ENCODE data around the gene SENP1. TPM values are rescaled to one million over a fixed set of nuclear protein-coding genes. Genes with fewer than 3 reads are reported as not detected.

Gene SENP1
- polyA plus RNA-seq, 3 donors: 5.2 to 8.0 (median 6.0) TPM

GRCh38 chr12:48123169-48123568, 17.3 kb upstream of the SENP1 start:
- no peak overlapping the region for H2AFZ ChIP-seq (ENCODE audit: insufficient read depth, low read depth, low read length, poor library complexity, severe bottlenecking)
- no peaks in the 10 kb centered on the region for H3K9me3 Mint-ChIP-seq
- H4K20me1 ChIP-seq (ENCODE audit: insufficient read depth, low read length): no peaks in the 10 kb centered on the region
- no peaks in the 10 kb centered on the region for H3K79me2 ChIP-seq (ENCODE audit: insufficient read depth, low read length)
- peaks cover 15% of the 10 kb centered on the region for H3K4me1 Mint-ChIP-seq
- no peak overlapping the region for H3K4me3 Mint-ChIP-seq
- H3K36me3 Mint-ChIP-seq: peaks cover 0 to 9% of the 10 kb centered on the region in 2 donors
- no peak overlapping the region for H3K4me3 ChIP-seq (replicated peaks in 1 of 3; ENCODE audit: low read depth in 2 of 3, low read length in 3 of 3)
- no peak overlapping the region for H3K4me2 ChIP-seq (replicated peaks; ENCODE audit: extremely low read depth, low read length, poor library complexity, severe bottlenecking)
- DNase-seq: no peak
- no peaks in the 10 kb centered on the region for H3K9me3 ChIP-seq (replicated peaks in 1 of 2; ENCODE audit: control insufficient read depth in 1 of 2, insufficient read depth in 1 of 2, low read length in 2 of 2)
- H3K27ac Mint-ChIP-seq: no peak overlapping the region
- peaks cover 13% of the 10 kb centered on the region in 2 donors for H3K4me1 ChIP-seq (ENCODE audit: control insufficient read depth in 1 of 2, insufficient read depth in 2 of 2, low read length in 2 of 2)
- H3K36me3 ChIP-seq (replicated peaks in 1 of 2; ENCODE audit: control insufficient read depth in 1 of 2, insufficient read depth in 2 of 2, low read length in 2 of 2): no peaks in the 10 kb centered on the region
- no CpG with 5 or more reads among the region's 4 CpGs for WGBS (ENCODE audit: insufficient coverage)
- peaks cover 0 to 3% (median 2%) of the 10 kb centered on the region in 3 donors for H3K27me3 Mint-ChIP-seq (ENCODE audit: low read depth in 3 of 3)
- H3K27ac ChIP-seq (ENCODE audit: low read depth in 1 of 2, low read length in 2 of 2): no peak overlapping the region
- H3K27me3 ChIP-seq (ENCODE audit: control insufficient read depth in 2 of 2, insufficient read depth in 2 of 2, low read length in 2 of 2): peaks cover 0 to 2% of the 10 kb centered on the region in 2 donors
- H3K9ac ChIP-seq (ENCODE audit: insufficient read depth, low read length, poor library complexity, severe bottlenecking): no peak overlapping the region
- TF ChIP-seq CTCF (IDR thresholded peaks at IDR 0.05): no peak
- intact Hi-C loops (cut with micrococcal nuclease): no loop called here

GRCh38 chr12:48122065-48122834, 16.4 kb upstream of the SENP1 start:
- Mint-ChIP-seq H3K4me1 (peaks cover 15% of the 10 kb centered on the region), H3K36me3 (peaks cover 0 to 8% of the 10 kb centered on the region in 2 donors), H3K27me3 (ENCODE audit: low read depth in 3 of 3) (peaks cover 2 to 4% (median 3%) of the 10 kb centered on the region in 3 donors), H3K27ac (no peak overlapping the region), H3K9me3 (no peaks in the 10 kb centered on the region), H3K4me3 (no peak overlapping the region)
- Histone ChIP-seq H3K9me3 (replicated peaks in 1 of 2; ENCODE audit: control insufficient read depth in 1 of 2, insufficient read depth in 1 of 2, low read length in 2 of 2) (no peaks in the 10 kb centered on the region), H3K4me3 (replicated peaks in 1 of 3; ENCODE audit: low read depth in 2 of 3, low read length in 3 of 3) (no peak overlapping the region), H3K27me3 (ENCODE audit: control insufficient read depth in 2 of 2, insufficient read depth in 2 of 2, low read length in 2 of 2) (peaks cover 0 to 2% of the 10 kb centered on the region in 2 donors), H4K20me1 (ENCODE audit: insufficient read depth, low read length) (no peaks in the 10 kb centered on the region), H2AFZ (ENCODE audit: insufficient read depth, low read depth, low read length, poor library complexity, severe bottlenecking) (no peak overlapping the region), H3K36me3 (replicated peaks in 1 of 2; ENCODE audit: control insufficient read depth in 1 of 2, insufficient read depth in 2 of 2, low read length in 2 of 2) (no peaks in the 10 kb centered on the region), H3K4me1 (ENCODE audit: control insufficient read depth in 1 of 2, insufficient read depth in 2 of 2, low read length in 2 of 2) (peaks cover 13% of the 10 kb centered on the region in 2 donors), H3K4me2 (replicated peaks; ENCODE audit: extremely low read depth, low read length, poor library complexity, severe bottlenecking) (no peak overlapping the region), H3K79me2 (ENCODE audit: insufficient read depth, low read length) (no peaks in the 10 kb centered on the region), H3K9ac (ENCODE audit: insufficient read depth, low read length, poor library complexity, severe bottlenecking) (no peak overlapping the region), H3K27ac (ENCODE audit: low read depth in 1 of 2, low read length in 2 of 2) (no peak overlapping the region)
- intact Hi-C loops (cut with micrococcal nuclease): no loop called here
- no peak for TF ChIP-seq CTCF (IDR thresholded peaks at IDR 0.05)
- 88% methylated on average over 1 of the region's 2 CpGs for WGBS (ENCODE audit: insufficient coverage)
- DNase-seq: no peak

All from CD14-positive monocyte (primary cell).